ENCODE data around the gene RAP1GAP. TPM values are rescaled to one million over a fixed set of nuclear protein-coding genes. Genes with fewer than 3 reads are reported as not detected.

RAP1GAP gene
- total and polyA plus RNA-seq, 4 donors: 5.6 to 64.7 (median 28.0) TPM

GRCh38 chr1:21691739-21692138, 22.6 kb upstream of the RAP1GAP start:
- Histone ChIP-seq H3K36me3 (ENCODE audit: control insufficient read depth in 4 of 4, insufficient read depth in 4 of 4, low read length in 4 of 4) (peaks cover 21 to 55% (median 35%) of the 10 kb centered on the region in 4 donors), H3K9me3 (ENCODE audit: control insufficient read depth in 4 of 4, insufficient read depth in 3 of 4, low read length in 3 of 4) (peaks cover 0 to 3% (median 0%) of the 10 kb centered on the region in 4 donors), H3K27ac (ENCODE audit: low read depth in 1 of 2, low read length in 1 of 2) (no peak overlapping the region), H3K27me3 (ENCODE audit: control insufficient read depth in 3 of 3, insufficient read depth in 3 of 3, low read length in 2 of 3) (no peaks in the 10 kb centered on the region), H3K9ac (ENCODE audit: insufficient read depth in 1 of 2, low read length in 2 of 2) (no peak overlapping the region), H3K4me3 (no peak overlapping the region), H3K4me1 (ENCODE audit: control insufficient read depth in 5 of 5, insufficient read depth in 5 of 5, low read length in 5 of 5) (no peaks in the 10 kb centered on the region)
- no peak for TF ChIP-seq CTCF (IDR thresholded peaks at IDR 0.05; ENCODE audit: control extremely low read depth, extremely low read depth)
- ATAC-seq (ENCODE audit: insufficient read depth, low FRiP score): no peak
- no peak for DNase-seq
- 76 to 80% methylated on average over 3 of the region's 3 CpGs for whole genome bisulfite sequencing, 2 donors

- ATAC-seq (ENCODE audit: insufficient read depth, low FRiP score): no peak
- no peak overlapping the region for H3K27ac ChIP-seq (ENCODE audit: low read depth in 1 of 2, low read length in 1 of 2)
- H3K9ac ChIP-seq (ENCODE audit: insufficient read depth in 1 of 2, low read length in 2 of 2): no peak overlapping the region
- H3K4me3 ChIP-seq: no peak overlapping the region
- 84 to 95% methylated on average over 6 of the region's 6 CpGs for WGBS, 2 donors
- H3K4me1 ChIP-seq (ENCODE audit: control insufficient read depth in 5 of 5, insufficient read depth in 5 of 5, low read length in 5 of 5): no peaks in the 10 kb centered on the region
- H3K36me3 ChIP-seq (ENCODE audit: control insufficient read depth in 4 of 4, insufficient read depth in 4 of 4, low read length in 4 of 4): peaks cover 22 to 65% (median 48%) of the 10 kb centered on the region in 4 donors
- H3K27me3 ChIP-seq (ENCODE audit: control insufficient read depth in 3 of 3, insufficient read depth in 3 of 3, low read length in 2 of 3): no peaks in the 10 kb centered on the region
- TF ChIP-seq CTCF (IDR thresholded peaks at IDR 0.05; ENCODE audit: control extremely low read depth, extremely low read depth): no peak
- peaks cover 0 to 3% (median 0%) of the 10 kb centered on the region in 4 donors for H3K9me3 ChIP-seq (ENCODE audit: control insufficient read depth in 4 of 4, insufficient read depth in 3 of 4, low read length in 3 of 4)
- DNase-seq: no peak
Observed at GRCh38 chr1:21689661-21690372, 20.7 kb upstream of the RAP1GAP start.

- 95 to 96% methylated on average over 2 of the region's 2 CpGs for WGBS, 2 donors
- ATAC-seq (ENCODE audit: insufficient read depth, low FRiP score) (no peak), DNase-seq (no peak)
- no peak for TF ChIP-seq CTCF (IDR thresholded peaks at IDR 0.05; ENCODE audit: control extremely low read depth, extremely low read depth)
- peaks cover 0 to 3% (median 0%) of the 10 kb centered on the region in 4 donors for H3K9me3 ChIP-seq (ENCODE audit: control insufficient read depth in 4 of 4, insufficient read depth in 3 of 4, low read length in 3 of 4)
- H3K27ac ChIP-seq (ENCODE audit: low read depth in 1 of 2, low read length in 1 of 2): no peak overlapping the region
- no peak overlapping the region for H3K9ac ChIP-seq (ENCODE audit: insufficient read depth in 1 of 2, low read length in 2 of 2)
- H3K27me3 ChIP-seq (ENCODE audit: control insufficient read depth in 3 of 3, insufficient read depth in 3 of 3, low read length in 2 of 3): no peaks in the 10 kb centered on the region
- H3K4me1 ChIP-seq (ENCODE audit: control insufficient read depth in 5 of 5, insufficient read depth in 5 of 5, low read length in 5 of 5): no peaks in the 10 kb centered on the region
- H3K4me3 ChIP-seq: no peak overlapping the region
- peaks cover 20 to 53% (median 42%) of the 10 kb centered on the region in 4 donors for H3K36me3 ChIP-seq (ENCODE audit: control insufficient read depth in 4 of 4, insufficient read depth in 4 of 4, low read length in 4 of 4)
Observed at GRCh38 chr1:21687081-21687529, 17.9 kb upstream of the RAP1GAP start.
